GM12878 (cell line): ENCODE data around the gene MTHFD1.

Experiments used
- CEBPB ChIP-seq, 2 experiments: fragments of 150-350 bp in 1 of 2; IDR thresholded peaks; 2 replicates each; pipeline ENCODE4 v1.6.1; 2012 to 2014; ENCODE audit warnings: low read depth in 2 of 2, low read length in 2 of 2, borderline replicate concordance in 1 of 2, inconsistent platforms in 1 of 2
- CHD1 ChIP-seq: IDR thresholded peaks from 2 replicates; pipeline ENCODE4 v1.6.1; 2012; ENCODE audit warnings: low read depth, low read length, improper control_type of control experiment
- CTCF ChIP-seq, 3 experiments: IDR thresholded peaks in 2 of 3; conservative IDR thresholded peaks in 1 of 3; 2 replicates each; pipeline ENCODE4 v1.5.1; 2011; ENCODE audit warnings: low read depth in 3 of 3, low read length in 3 of 3, mild to moderate bottlenecking in 3 of 3, control low read depth in 2 of 3, moderate library complexity in 2 of 3, inconsistent platforms in 1 of 3, mixed read lengths in 1 of 3; ENCODE audit not compliant: control insufficient read depth in 2 of 3, insufficient read depth in 1 of 3; ENCODE audit errors: extremely low read depth in 1 of 3
- POLR2AphosphoS2 ChIP-seq: IDR thresholded peaks from 2 replicates; pipeline ENCODE4 v1.6.1; 2011; ENCODE audit warnings: low read depth, mild to moderate bottlenecking, low read length, improper control_type of control experiment, moderate library complexity

- TF ChIP-seq POLR2AphosphoS2 (0 out of 2 replicates have a peak, but pooled peaks have one; percentile 56), CHD1 (no peak), CTCF (IDR thresholded peaks at IDR 0.05 in 2 of 3, conservative IDR thresholded peaks at IDR 0.05 in 1 of 3; ENCODE audit: control insufficient read depth in 2 of 3, extremely low read depth in 1 of 3, insufficient read depth in 1 of 3, low read depth in 3 of 3, low read length in 3 of 3) (0 out of 6 replicates have a peak, but pooled peaks of 1 of the 3 experiments have one; percentile 4), CEBPB (IDR thresholded peaks at IDR 0.05; ENCODE audit: borderline replicate concordance in 1 of 2, low read depth in 2 of 2, low read length in 2 of 2) (no peak)
These were observed 77.2 kb downstream of the MTHFD1 start, which contains the start of gene AKAP5 for GRCh38 chr14:64465191-64465822.
